CD8-positive, alpha-beta memory T cell (primary cell): ENCODE results near the gene FOXK1. TPM values are rescaled to one million over a fixed set of nuclear protein-coding genes. Genes with fewer than 3 reads are reported as not detected.
"Not testable (repeated sequence)": the region's sequence is repeated elsewhere in the genome, so short reads cannot be mapped to it uniquely, and the experiment has no call there.

ENCODE experiments used
- CTCF ChIA-PET: fragments of 350-600 bp; sonication (Branson Sonifier 250); formaldehyde crosslinking; loops from one replicate; lab custom pipeline; 2021; ENCODE audit warnings: antibody characterized with exemption; lab: Charles Lee
- POLR2A ChIA-PET: fragments of 350-600 bp; sonication (Branson Sonifier 250); formaldehyde crosslinking; loops from one replicate; lab custom pipeline; 2021; ENCODE audit warnings: antibody characterized with exemption; lab: Charles Lee
- DNase-seq, 5 donors: peaks; one replicate each; pipeline versions ENCODE4 v3.0.0 to v3.0.0-alpha.2; 2020 to 2022; ENCODE audit warnings: mixed read lengths in 1 of 5
- H3K27ac ChIP-seq: one replicate; pipeline ENCODE4 v1.7.0; 2013; ENCODE audit warnings: low read depth, mild to moderate bottlenecking, low read length, moderate library complexity
- H3K27me3 ChIP-seq: 2 replicates; pipeline ENCODE4 v1.7.0; 2013; ENCODE audit warnings: low read length, mild to moderate bottlenecking; ENCODE audit not compliant: insufficient read depth, poor library complexity, severe bottlenecking
- H3K36me3 ChIP-seq: 2 replicates; pipeline ENCODE4 v1.7.0; 2013; ENCODE audit warnings: mild to moderate bottlenecking, low read length, moderate library complexity; ENCODE audit not compliant: insufficient read depth
- H3K4me1 ChIP-seq: 2 replicates; pipeline ENCODE4 v1.7.0; 2013; ENCODE audit warnings: mild to moderate bottlenecking, low read length, moderate library complexity; ENCODE audit not compliant: insufficient read depth
- H3K4me3 ChIP-seq: 2 replicates; pipeline ENCODE4 v1.7.0; 2013; ENCODE audit warnings: mild to moderate bottlenecking, low read length
- H3K9me3 ChIP-seq: 2 replicates; pipeline ENCODE4 v1.7.0; 2013; ENCODE audit warnings: mild to moderate bottlenecking, low read length
- H3K27ac Mint-ChIP-seq, 8 donors: one replicate each; pipeline ENCODE4 v1.8.0; 2020 to 2021; ENCODE audit warnings: mixed read lengths in 8 of 8, mild to moderate bottlenecking in 6 of 8, inconsistent platforms in 3 of 8, moderate library complexity in 3 of 8
- H3K27me3 Mint-ChIP-seq, 2 donors: one replicate each; pipeline ENCODE4 v1.8.0; 2020 to 2021; ENCODE audit warnings: mixed read lengths in 2 of 2, mild to moderate bottlenecking in 1 of 2, moderate library complexity in 1 of 2
- H3K36me3 Mint-ChIP-seq, 3 donors: one replicate each; pipeline ENCODE4 v1.8.0; 2020 to 2021; ENCODE audit warnings: mixed read lengths in 3 of 3, inconsistent platforms in 1 of 3, mild to moderate bottlenecking in 1 of 3
- H3K4me1 Mint-ChIP-seq, 3 donors: one replicate each; pipeline ENCODE4 v1.8.0; 2020 to 2021; ENCODE audit warnings: mixed read lengths in 3 of 3, inconsistent platforms in 1 of 3, mild to moderate bottlenecking in 1 of 3
- H3K4me3 Mint-ChIP-seq, 7 donors: one replicate each; pipeline ENCODE4 v1.8.0; 2020 to 2021; ENCODE audit warnings: mixed read lengths in 7 of 7, mild to moderate bottlenecking in 6 of 7, moderate library complexity in 4 of 7, inconsistent platforms in 2 of 7
- H3K9me3 Mint-ChIP-seq, 5 donors: one replicate each; pipeline ENCODE4 v1.8.0; 2020 to 2022; ENCODE audit warnings: mixed read lengths in 5 of 5, mild to moderate bottlenecking in 3 of 5, moderate library complexity in 2 of 5, inconsistent platforms in 1 of 5
- polyA plus RNA-seq: library from polyadenylated mRNA; unstranded; fragments of 300-500 nt; fragmentation: Illumina TruSeq; gene quantifications from one replicate; pipeline ENCODE4 v1.2.3, GENCODE V29; 2021
- total RNA-seq, 2 experiments: library from RNA; stranded (reverse); gene quantifications; one replicate each; pipeline ENCODE4 v1.2.3, GENCODE V29; 2021

The FOXK1 gene
- total and polyA plus RNA-seq, 3 experiments from 2014 or later: 4.5 to 38.4 (median 35.6) TPM

GRCh38 chr7:4670791-4671190 lies 11.3 kb upstream of the FOXK1 start:
- no peak overlapping the region for H3K4me3 ChIP-seq
- H3K27me3 ChIP-seq: no peaks in the 10 kb centered on the region
- no peaks in the 10 kb centered on the region for H3K4me1 Mint-ChIP-seq
- no peak overlapping the region for H3K27ac Mint-ChIP-seq
- peaks cover 0 to 13% of the 10 kb centered on the region in 2 donors for H3K27me3 Mint-ChIP-seq
- H3K27ac ChIP-seq: no peak overlapping the region
- peaks cover 0 to 6% (median 4%) of the 10 kb centered on the region in 5 donors for H3K9me3 Mint-ChIP-seq
- POLR2A ChIA-PET: interaction anchor here (0.6 kb wide), 1 partner anchor 51 kb away, joined by 4 read pairs; no protein-coding TSS in a partner anchor
- H3K4me3 Mint-ChIP-seq: no peak overlapping the region
- H3K4me1 ChIP-seq: no peaks in the 10 kb centered on the region
- DNase-seq: no peak
- H3K36me3 ChIP-seq: no peaks in the 10 kb centered on the region
- CTCF ChIA-PET: no interaction called here
- H3K36me3 Mint-ChIP-seq: no peaks in the 10 kb centered on the region
- H3K9me3 ChIP-seq: no peaks in the 10 kb centered on the region

GRCh38 chr7:4675771-4676367 lies 6.2 kb upstream of the FOXK1 start:
- DNase-seq: no peak
- no peak overlapping the region for H3K4me3 ChIP-seq
- POLR2A ChIA-PET: no interaction called here
- Mint-ChIP-seq H3K4me3 (no peak overlapping the region), H3K4me1 (no peaks in the 10 kb centered on the region), H3K36me3 (no peaks in the 10 kb centered on the region), H3K9me3 (peaks cover 0 to 6% (median 4%) of the 10 kb centered on the region in 5 donors), H3K27me3 (peaks cover 5 to 12% of the 10 kb centered on the region in 2 donors), H3K27ac (no peak overlapping the region)
- H3K4me1 ChIP-seq: no peaks in the 10 kb centered on the region
- H3K9me3 ChIP-seq: no peaks in the 10 kb centered on the region
- H3K27me3 ChIP-seq: no peaks in the 10 kb centered on the region
- CTCF ChIA-PET: no interaction called here
- no peak overlapping the region for H3K27ac ChIP-seq
- no peaks in the 10 kb centered on the region for H3K36me3 ChIP-seq

GRCh38 chr7:4677518-4677917 lies 4.6 kb upstream of the FOXK1 start:
- peak overlapping the region in 1 of 7 donors; percentile 35 for H3K4me3 Mint-ChIP-seq
- POLR2A ChIA-PET: not testable (repeated sequence)

GRCh38 chr7:4681218-4681851 lies 760 bp upstream of the FOXK1 start:
- peaks cover 25 to 30% (median 28%) of the 10 kb centered on the region in 3 donors for H3K4me1 Mint-ChIP-seq
- H3K27me3 Mint-ChIP-seq: peaks cover 4 to 8% of the 10 kb centered on the region in 2 donors
- no peaks in the 10 kb centered on the region for H3K9me3 Mint-ChIP-seq
- H3K27ac Mint-ChIP-seq: peak overlapping the region in 7 of 8 donors; percentile 21 to 95 (median 90)
- peaks cover 0 to 19% (median 1%) of the 10 kb centered on the region in 3 donors for H3K36me3 Mint-ChIP-seq
- no peak overlapping the region for H3K27ac ChIP-seq
- no peaks in the 10 kb centered on the region for H3K9me3 ChIP-seq
- no peak for DNase-seq
- peak overlapping the region; percentile 83 to 96 (median 89) for H3K4me3 Mint-ChIP-seq
- ChIA-PET POLR2A (interaction anchor here (0.9 to 4.5 kb wide), 2 partner anchors 8 to 40 kb away, joined by 3 to 58 read pairs; no protein-coding TSS in a partner anchor), CTCF (interaction anchor here (3.0 kb wide), 1 partner anchor 39 kb away, joined by 42 read pairs; no protein-coding TSS in a partner anchor)
- H3K4me3 ChIP-seq: no peak overlapping the region
- no peaks in the 10 kb centered on the region for H3K27me3 ChIP-seq
- peaks cover 25% of the 10 kb centered on the region for H3K4me1 ChIP-seq
- no peaks in the 10 kb centered on the region for H3K36me3 ChIP-seq

More at GRCh38 chr7:4677518-4677917, 4.6 kb upstream of the FOXK1 start:
- H3K9me3 Mint-ChIP-seq, H3K4me3 ChIP-seq, H3K27me3 Mint-ChIP-seq, H3K9me3 ChIP-seq, H3K4me1 ChIP-seq, CTCF ChIA-PET, H3K27ac Mint-ChIP-seq, H3K36me3 ChIP-seq, DNase-seq, H3K27ac ChIP-seq, H3K4me1 Mint-ChIP-seq, H3K27me3 ChIP-seq, H3K36me3 Mint-ChIP-seq: not testable (repeated sequence)

GRCh38 chr7:4682621-4683042 lies 537 bp downstream of the FOXK1 start:
- Histone ChIP-seq H3K4me1 (peaks cover 30% of the 10 kb centered on the region), H3K27ac (peak overlapping the region; percentile 78), H3K36me3 (no peaks in the 10 kb centered on the region), H3K9me3 (no peaks in the 10 kb centered on the region), H3K4me3 (peak overlapping the region; percentile 57), H3K27me3 (no peaks in the 10 kb centered on the region)
- peak in 4 of 5 donors; percentile 22 to 67 (median 35) for DNase-seq
- H3K27me3 Mint-ChIP-seq: peaks cover 2 to 8% of the 10 kb centered on the region in 2 donors
- H3K36me3 Mint-ChIP-seq: peaks cover 0 to 24% (median 3%) of the 10 kb centered on the region in 3 donors
- H3K4me3 Mint-ChIP-seq: peak overlapping the region; percentile 87 to 100 (median 97)
- ChIA-PET CTCF (interaction anchor here (0.8 to 3.0 kb wide), 3 partner anchors 34 to 93 kb away, joined by 3 to 42 read pairs (median 4); partner anchors contain the start of gene AP5Z1), POLR2A (interaction anchor here (1.3 to 4.5 kb wide), 3 partner anchors 41 to 93 kb away, joined by 4 to 58 read pairs (median 6); partner anchors contain the start of gene AP5Z1)
- H3K27ac Mint-ChIP-seq: peak overlapping the region in 5 of 8 donors; percentile 27 to 100 (median 81)
- H3K4me1 Mint-ChIP-seq: peaks cover 29 to 41% (median 40%) of the 10 kb centered on the region in 3 donors
- no peaks in the 10 kb centered on the region for H3K9me3 Mint-ChIP-seq

- peaks cover 0 to 26% (median 5%) of the 10 kb centered on the region in 3 donors for H3K36me3 Mint-ChIP-seq
- ChIA-PET CTCF (interaction anchor here (0.6 to 3.0 kb wide), 4 partner anchors 35 to 289 kb away, joined by 3 to 42 read pairs (median 4); partner anchors contain the start of gene AP5Z1), POLR2A (interaction anchor here (1.3 to 4.5 kb wide), 3 partner anchors 42 to 92 kb away, joined by 4 to 58 read pairs (median 6); partner anchors contain the start of gene AP5Z1)
- H3K4me1 Mint-ChIP-seq: peaks cover 33 to 47% (median 46%) of the 10 kb centered on the region in 3 donors
- no peaks in the 10 kb centered on the region for H3K9me3 Mint-ChIP-seq
- Histone ChIP-seq H3K36me3 (no peaks in the 10 kb centered on the region), H3K4me3 (peak overlapping the region; percentile 57), H3K27ac (peak overlapping the region; percentile 78), H3K9me3 (no peaks in the 10 kb centered on the region), H3K27me3 (no peaks in the 10 kb centered on the region), H3K4me1 (peaks cover 30% of the 10 kb centered on the region)
- H3K27me3 Mint-ChIP-seq: peaks cover 0 to 8% of the 10 kb centered on the region in 2 donors
- peak in 3 of 5 donors; percentile 7 to 50 (median 25) for DNase-seq
- H3K27ac Mint-ChIP-seq: peak overlapping the region; percentile 92 to 100 (median 98)
- H3K4me3 Mint-ChIP-seq: peak overlapping the region; percentile 87 to 100 (median 97)
These were observed 1.2 kb downstream of the FOXK1 start for GRCh38 chr7:4683043-4683883.

GRCh38 chr7:4683884-4684565 lies 1.9 kb downstream of the FOXK1 start:
- CTCF ChIA-PET: interaction anchor here (0.6 to 3.0 kb wide), 6 partner anchors 40 to 289 kb away, joined by 3 to 42 read pairs (median 4); partner anchors contain the start of gene AP5Z1
- H3K4me3 ChIP-seq: peak overlapping the region; percentile 57

More at GRCh38 chr7:4683884-4684565, 1.9 kb downstream of the FOXK1 start:
- Mint-ChIP-seq H3K9me3 (no peaks in the 10 kb centered on the region), H3K36me3 (peaks cover 0 to 30% (median 5%) of the 10 kb centered on the region in 3 donors), H3K27me3 (peaks cover 0 to 7% of the 10 kb centered on the region in 2 donors), H3K4me1 (peaks cover 38 to 53% (median 53%) of the 10 kb centered on the region in 3 donors), H3K27ac (peak overlapping the region; percentile 92 to 100 (median 98)), H3K4me3 (peak overlapping the region; percentile 87 to 100 (median 97))
- Histone ChIP-seq H3K9me3 (no peaks in the 10 kb centered on the region), H3K4me1 (peaks cover 31% of the 10 kb centered on the region), H3K36me3 (no peaks in the 10 kb centered on the region), H3K27ac (peak overlapping the region; percentile 78), H3K27me3 (no peaks in the 10 kb centered on the region)
- peak; percentile 10 to 62 (median 29) for DNase-seq
- POLR2A ChIA-PET: interaction anchor here (0.8 to 4.5 kb wide), 4 partner anchors 42 to 91 kb away, joined by 3 to 58 read pairs (median 5); partner anchors contain the start of gene AP5Z1
